GM10847 (cell line): ENCODE measurements around the gene SLC35A1.

Experiments used
- POLR2A ChIP-seq: IDR thresholded peaks from 2 replicates; pipeline ENCODE4 v1.6.1; 2011; ENCODE audit not compliant: insufficient read length; ENCODE audit errors: extremely low read depth

The SLC35A1 gene

DNA sequence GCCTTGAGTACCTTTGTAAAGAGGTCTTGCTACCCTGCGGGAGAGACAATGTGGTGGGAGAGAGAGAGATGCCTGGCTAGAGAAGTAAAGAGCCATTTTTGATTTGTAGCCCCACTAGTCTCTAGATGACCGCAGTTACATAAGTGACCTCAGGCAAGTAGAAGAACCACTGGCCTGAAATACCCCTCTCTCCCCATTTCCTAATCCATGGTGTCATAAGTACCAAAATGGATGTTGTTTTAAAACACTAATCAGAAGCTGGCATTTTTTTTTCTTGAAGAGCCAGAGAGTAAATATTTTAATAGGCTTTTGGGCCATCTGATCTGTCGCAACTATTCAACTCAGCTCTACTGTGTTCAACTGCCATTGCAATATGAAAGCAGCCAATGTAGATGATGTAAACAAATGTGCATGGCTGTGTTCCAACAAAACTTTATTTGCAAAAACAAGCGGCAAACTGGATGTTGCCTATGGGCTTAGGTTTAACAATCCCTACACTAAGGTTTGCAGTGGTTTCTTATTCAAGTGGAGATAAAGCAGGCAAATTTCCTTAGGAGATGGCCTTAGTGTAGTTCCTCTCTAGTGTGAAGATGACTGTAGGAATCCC is 80.5 kb downstream of the SLC35A1 start:
- no peak for TF ChIP-seq POLR2A

DNA sequence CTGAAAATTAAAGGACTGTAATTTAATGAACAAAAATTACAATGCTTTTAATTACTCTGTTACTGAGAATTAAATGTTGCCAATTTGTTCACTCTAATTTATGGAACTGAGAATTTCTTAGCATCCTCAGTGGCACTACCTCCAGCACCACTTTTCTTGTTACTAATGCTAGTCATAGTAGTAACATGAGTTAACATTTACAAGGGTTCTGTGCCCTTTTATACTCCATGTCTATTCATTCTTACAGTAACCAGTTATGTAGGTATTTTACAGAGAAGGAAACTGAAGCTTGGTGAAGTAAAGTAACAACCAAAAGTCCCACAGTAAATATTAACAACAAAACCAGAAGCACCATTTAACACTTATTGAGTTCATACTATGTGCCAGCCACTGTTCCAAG is 82.7 kb downstream of the SLC35A1 start:
- no peak for TF ChIP-seq POLR2A

DNA sequence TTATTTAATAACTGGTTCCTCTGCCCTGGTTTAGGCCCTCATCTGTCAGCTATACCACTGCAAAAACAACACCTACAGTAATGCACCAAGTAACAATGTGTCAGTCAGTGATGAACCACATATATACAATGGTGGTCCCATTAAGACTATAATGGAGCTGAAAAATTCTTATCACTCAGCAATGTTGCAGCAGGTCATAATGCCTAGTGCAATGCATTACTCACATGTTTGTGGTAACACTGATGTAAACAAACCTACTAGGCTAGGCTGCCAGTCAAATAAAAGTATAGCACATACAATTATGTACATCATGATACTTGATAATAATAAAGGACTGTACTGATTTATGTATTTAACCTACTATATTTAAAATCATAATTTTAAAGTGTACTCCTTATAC is 85.7 kb downstream of the SLC35A1 start:
- TF ChIP-seq POLR2A, result no peak

DNA sequence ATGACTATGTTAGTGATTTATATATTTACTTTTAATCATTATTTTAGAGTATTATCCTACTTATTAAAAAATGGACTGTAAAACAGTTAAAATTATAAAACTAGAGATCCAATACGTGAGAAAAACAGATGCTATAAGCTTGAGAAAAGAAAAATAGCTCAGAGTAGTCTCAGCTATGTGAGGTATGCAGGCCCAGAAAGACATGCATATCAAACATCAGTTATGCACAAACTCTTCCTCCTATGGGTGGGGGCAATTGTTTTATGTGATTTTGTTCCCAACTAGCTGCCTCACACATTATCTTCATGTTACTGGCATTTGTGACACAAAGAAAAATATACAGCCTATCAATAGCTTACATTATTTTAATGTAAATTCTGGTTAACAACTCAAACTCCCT is 88.2 kb downstream of the SLC35A1 start:
- TF ChIP-seq POLR2A, result no peak
